Stimulated activated CD4-positive, alpha-beta T cell treated with anti-CD3 and anti-CD28 coated beads, Interleukin-2, amount 100 ng/mL, for 24 hours (primary cell): ENCODE measurements around the gene SLC9A3.

Experiments
- DNase-seq, 2 donors: peaks; one replicate each; pipeline ENCODE4 v3.0.0-alpha.2; 2020

The SLC9A3 gene

GRCh38 chr5:554284-554988 lies 30.2 kb upstream of the SLC9A3 start:
- DNase-seq, result no peak

GRCh38 chr5:553874-554273 lies 29.6 kb upstream of the SLC9A3 start:
- no peak for DNase-seq

- no peak for DNase-seq
Measured at GRCh38 chr5:551406-551805, 27.2 kb upstream of the SLC9A3 start.

GRCh38 chr5:549229-549628 lies 25.0 kb upstream of the SLC9A3 start:
- no peak for DNase-seq

GRCh38 chr5:548256-548655 lies 24.0 kb upstream of the SLC9A3 start:
- no peak for DNase-seq

GRCh38 chr5:547086-547924 lies 23.1 kb upstream of the SLC9A3 start:
- no peak for DNase-seq

- DNase-seq, result no peak
Measured at GRCh38 chr5:546376-546908, 22.2 kb upstream of the SLC9A3 start.

GRCh38 chr5:545641-546375 lies 21.6 kb upstream of the SLC9A3 start:
- DNase-seq, result no peak

GRCh38 chr5:544675-545355 lies 20.6 kb upstream of the SLC9A3 start:
- no peak for DNase-seq

GRCh38 chr5:543755-544674 lies 19.8 kb upstream of the SLC9A3 start:
- DNase-seq, result peak; percentile 42 to 60

- no peak for DNase-seq
Measured at GRCh38 chr5:543351-543750, 19.1 kb upstream of the SLC9A3 start.

- DNase-seq, result no peak
Measured at GRCh38 chr5:542319-543311, 18.4 kb upstream of the SLC9A3 start.

GRCh38 chr5:541539-542318 lies 17.5 kb upstream of the SLC9A3 start:
- no peak for DNase-seq

GRCh38 chr5:540906-541538 lies 16.8 kb upstream of the SLC9A3 start:
- no peak for DNase-seq

GRCh38 chr5:540071-540905 lies 16.0 kb upstream of the SLC9A3 start:
- DNase-seq, result no peak

- no peak for DNase-seq
Measured at GRCh38 chr5:539469-540070, 15.3 kb upstream of the SLC9A3 start.

GRCh38 chr5:538801-539468 lies 14.7 kb upstream of the SLC9A3 start:
- DNase-seq, result no peak
